Esophagus squamous epithelium (tissue), 4 donors: ENCODE measurements around the gene CEP112.
"Not testable (repeated sequence)": the region's sequence is repeated elsewhere in the genome, so short reads cannot be mapped to it uniquely, and the experiment has no call there.

Experiments used
- POLR2A ChIP-seq, 4 donors: fragments of 450-650 bp; IDR thresholded peaks; one replicate each; pipeline ENCODE4 v1.6.1; 2017; ENCODE audit warnings: antibody characterized with exemption in 4 of 4, mild to moderate bottlenecking in 4 of 4, moderate library complexity in 3 of 4
- TF ChIP-seq, protein P1 (sequence below), 6 experiments: fragments of 450-650 bp in 4 of 6; fragments of 200-600 bp in 2 of 6; sonication (generic) in 2 of 6; IDR thresholded peaks; one replicate each; pipeline ENCODE4 v1.5.1; 2016 to 2019; ENCODE audit warnings: antibody characterized with exemption in 6 of 6, mild to moderate bottlenecking in 4 of 6, moderate library complexity in 4 of 6

DNA sequence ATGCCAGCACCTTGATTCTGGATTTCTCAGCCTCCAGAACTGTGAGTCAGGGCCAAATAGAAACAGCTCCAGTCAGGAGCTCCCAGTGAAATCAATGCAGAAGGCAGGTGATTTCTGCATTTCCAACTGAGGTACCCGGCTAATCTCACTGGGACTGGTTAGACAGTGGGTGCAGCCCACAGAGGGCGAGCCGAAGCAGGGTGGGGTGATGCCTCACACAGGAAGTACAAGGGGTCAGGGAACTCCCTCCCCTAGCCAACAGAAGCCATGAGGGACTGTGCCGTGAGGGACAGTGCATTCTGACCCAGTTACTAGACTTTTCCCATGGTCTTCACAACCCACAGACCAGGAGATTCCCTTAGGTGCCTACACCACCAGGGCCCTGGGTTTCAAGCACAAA, 36.9 kb downstream of the CEP112 start:
- TF ChIP-seq, protein P1, sequence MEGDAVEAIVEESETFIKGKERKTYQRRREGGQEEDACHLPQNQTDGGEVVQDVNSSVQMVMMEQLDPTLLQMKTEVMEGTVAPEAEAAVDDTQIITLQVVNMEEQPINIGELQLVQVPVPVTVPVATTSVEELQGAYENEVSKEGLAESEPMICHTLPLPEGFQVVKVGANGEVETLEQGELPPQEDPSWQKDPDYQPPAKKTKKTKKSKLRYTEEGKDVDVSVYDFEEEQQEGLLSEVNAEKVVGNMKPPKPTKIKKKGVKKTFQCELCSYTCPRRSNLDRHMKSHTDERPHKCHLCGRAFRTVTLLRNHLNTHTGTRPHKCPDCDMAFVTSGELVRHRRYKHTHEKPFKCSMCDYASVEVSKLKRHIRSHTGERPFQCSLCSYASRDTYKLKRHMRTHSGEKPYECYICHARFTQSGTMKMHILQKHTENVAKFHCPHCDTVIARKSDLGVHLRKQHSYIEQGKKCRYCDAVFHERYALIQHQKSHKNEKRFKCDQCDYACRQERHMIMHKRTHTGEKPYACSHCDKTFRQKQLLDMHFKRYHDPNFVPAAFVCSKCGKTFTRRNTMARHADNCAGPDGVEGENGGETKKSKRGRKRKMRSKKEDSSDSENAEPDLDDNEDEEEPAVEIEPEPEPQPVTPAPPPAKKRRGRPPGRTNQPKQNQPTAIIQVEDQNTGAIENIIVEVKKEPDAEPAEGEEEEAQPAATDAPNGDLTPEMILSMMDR (IDR thresholded peaks at IDR 0.05) = not testable (repeated sequence)
- TF ChIP-seq POLR2A (IDR thresholded peaks at IDR 0.05) = not testable (repeated sequence)
